Mesenchymal stem cell (in vitro differentiated cells and primary cell): ENCODE data around the gene PITPNC1.
"Not testable (repeated sequence)": the region's sequence is repeated elsewhere in the genome, so short reads cannot be mapped to it uniquely, and the experiment has no call there.

Experiments used
- DNase-seq: peaks from one replicate; pipeline ENCODE4 v3.0.0-alpha.2; 2013
- H2AFZ ChIP-seq: one replicate; pipeline ENCODE4 v1.6.1; 2013; ENCODE audit warnings: low read depth, mild to moderate bottlenecking, control low read depth, inconsistent platforms, low read length, moderate library complexity
- H2AK5ac ChIP-seq: 2 replicates; pipeline ENCODE4 v1.6.1; 2013; ENCODE audit warnings: low read length, moderate library complexity, mild to moderate bottlenecking, inconsistent platforms; ENCODE audit not compliant: severe bottlenecking
- H2BK120ac ChIP-seq: one replicate; pipeline ENCODE4 v1.6.1; 2013; ENCODE audit warnings: low read depth, mild to moderate bottlenecking, inconsistent platforms, low read length, moderate library complexity
- H2BK12ac ChIP-seq, 2 experiments: one replicate each; pipeline ENCODE4 v1.6.1; 2013; ENCODE audit warnings: inconsistent platforms in 2 of 2, low read length in 2 of 2, mild to moderate bottlenecking in 2 of 2, moderate library complexity in 2 of 2, control low read depth in 1 of 2
- H2BK15ac ChIP-seq: one replicate; pipeline ENCODE4 v1.6.1; 2013; ENCODE audit warnings: mild to moderate bottlenecking, low read depth, inconsistent platforms; ENCODE audit not compliant: poor library complexity, severe bottlenecking
- H2BK5ac ChIP-seq: 2 replicates; pipeline ENCODE4 v1.6.1; 2013; ENCODE audit warnings: low read depth, mild to moderate bottlenecking, low read length, control low read depth, inconsistent platforms; ENCODE audit not compliant: poor library complexity, severe bottlenecking
- H3K14ac ChIP-seq, 2 experiments: one replicate each; pipeline ENCODE4 v1.6.1; 2013; ENCODE audit warnings: inconsistent platforms in 2 of 2, low read length in 2 of 2, control low read depth in 1 of 2, mild to moderate bottlenecking in 1 of 2, moderate library complexity in 1 of 2
- H3K18ac ChIP-seq, 2 experiments: one replicate each; pipeline ENCODE4 v1.6.1; 2013; ENCODE audit warnings: inconsistent platforms in 2 of 2, low read length in 2 of 2, control low read depth in 1 of 2, low read depth in 1 of 2, mild to moderate bottlenecking in 1 of 2
- H3K23ac ChIP-seq, 2 experiments: one replicate each; pipeline ENCODE4 v1.6.1; 2013; ENCODE audit warnings: inconsistent platforms in 2 of 2, low read length in 2 of 2, mild to moderate bottlenecking in 2 of 2, moderate library complexity in 2 of 2, control low read depth in 1 of 2
- H3K27ac ChIP-seq: 2 replicates; pipeline ENCODE4 v1.5.1; 2013; ENCODE audit warnings: mild to moderate bottlenecking, moderate library complexity, low read length, control low read depth, inconsistent platforms; ENCODE audit not compliant: poor library complexity, severe bottlenecking
- H3K27me3 ChIP-seq, 2 experiments: 2 replicates each; pipeline versions ENCODE4 v1.6.1 to v1.7.0; 2013; ENCODE audit warnings: low read length in 2 of 2, mild to moderate bottlenecking in 2 of 2, moderate library complexity in 2 of 2, control low read depth in 1 of 2, inconsistent platforms in 1 of 2; ENCODE audit not compliant: control insufficient read depth in 1 of 2, insufficient read depth in 1 of 2
- H3K36me3 ChIP-seq, 2 experiments: 2 replicates each; pipeline versions ENCODE4 v1.6.1 to v1.7.0; 2013; ENCODE audit warnings: low read length in 2 of 2, control low read depth in 1 of 2, inconsistent platforms in 1 of 2, low read depth in 1 of 2, mild to moderate bottlenecking in 1 of 2; ENCODE audit not compliant: insufficient read depth in 2 of 2, control insufficient read depth in 1 of 2
- H3K4ac ChIP-seq, 2 experiments: one replicate each; pipeline ENCODE4 v1.6.1; 2013; ENCODE audit warnings: inconsistent platforms in 2 of 2, low read length in 2 of 2, mild to moderate bottlenecking in 2 of 2, moderate library complexity in 2 of 2, control low read depth in 1 of 2, low read depth in 1 of 2
- H3K4me1 ChIP-seq: 2 replicates; pipeline ENCODE4 v1.6.1; 2013; ENCODE audit warnings: low read depth, low read length, control low read depth; ENCODE audit not compliant: control insufficient read depth, insufficient read depth
- H3K4me2 ChIP-seq: 2 replicates; pipeline ENCODE4 v1.6.1; 2013; ENCODE audit warnings: low read length, mild to moderate bottlenecking, inconsistent platforms; ENCODE audit not compliant: poor library complexity, severe bottlenecking
- H3K4me3 ChIP-seq, 2 experiments: 2 replicates each; pipeline versions ENCODE4 v1.5.1 to v1.7.0; 2013; ENCODE audit warnings: low read length in 2 of 2, mild to moderate bottlenecking in 2 of 2, control low read depth in 1 of 2, low read depth in 1 of 2; ENCODE audit not compliant: insufficient read depth in 1 of 2
- H3K79me1 ChIP-seq: replicated peaks from 2 replicates; pipeline ENCODE4 v1.6.1; 2013; ENCODE audit warnings: mild to moderate bottlenecking, control low read depth, low read length, inconsistent platforms; ENCODE audit not compliant: poor library complexity, severe bottlenecking
- H3K9ac ChIP-seq: 2 replicates; pipeline ENCODE4 v1.7.0; 2013; ENCODE audit warnings: mild to moderate bottlenecking, low read length, moderate library complexity
- H3K9me3 ChIP-seq: 2 replicates; pipeline ENCODE4 v1.7.0; 2013; ENCODE audit warnings: mild to moderate bottlenecking, low read length; ENCODE audit not compliant: control insufficient read depth
- H4K8ac ChIP-seq: one replicate; pipeline ENCODE4 v1.6.1; 2013; ENCODE audit warnings: inconsistent platforms, mild to moderate bottlenecking, low read length, moderate library complexity
- H4K91ac ChIP-seq: one replicate; pipeline ENCODE4 v1.6.1; 2013; ENCODE audit warnings: mild to moderate bottlenecking, low read length, inconsistent platforms
- WGBS: methylation state at CpG from one replicate; pipeline ENCODE4 v1.1.7; 2013; ENCODE audit warnings: mixed read lengths; 5-methylcytosine and 5-hydroxymethylcytosine counted together

The PITPNC1 gene

DNA sequence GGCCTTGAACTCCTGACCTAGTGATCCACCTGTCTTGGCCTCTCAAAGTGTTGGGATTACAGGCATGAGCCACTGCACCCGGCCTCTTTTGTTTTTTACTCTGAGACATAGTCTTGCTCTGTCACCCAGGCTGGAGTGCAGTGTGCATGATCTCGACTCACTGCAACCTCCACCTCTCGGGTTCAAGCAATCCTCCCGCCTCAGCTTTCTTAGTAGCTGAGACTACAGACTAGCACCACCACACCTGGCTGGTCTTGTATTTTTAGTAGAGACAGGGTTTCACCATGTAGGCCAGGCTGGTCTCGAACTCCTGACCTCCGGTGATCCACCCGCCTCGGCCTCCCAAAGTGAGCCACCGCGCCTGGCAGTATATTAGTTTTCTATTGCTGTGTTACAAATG, 11.5 kb downstream of the PITPNC1 start:
- H2BK15ac ChIP-seq, H3K4ac ChIP-seq, DNase-seq, H4K91ac ChIP-seq, H3K27me3 ChIP-seq, H3K27ac ChIP-seq, H2AFZ ChIP-seq, H3K4me3 ChIP-seq, H3K18ac ChIP-seq, H3K23ac ChIP-seq, H2BK12ac ChIP-seq, H4K8ac ChIP-seq, H3K14ac ChIP-seq, H3K4me1 ChIP-seq, H3K9me3 ChIP-seq, H3K9ac ChIP-seq, H2BK120ac ChIP-seq, H2AK5ac ChIP-seq, H2BK5ac ChIP-seq, H3K36me3 ChIP-seq, H3K4me2 ChIP-seq: not testable (repeated sequence)
- H3K79me1 ChIP-seq: peaks cover 30% of the 10 kb centered on the region
- 97% methylated on average over 10 of the region's 10 CpGs for WGBS

DNA sequence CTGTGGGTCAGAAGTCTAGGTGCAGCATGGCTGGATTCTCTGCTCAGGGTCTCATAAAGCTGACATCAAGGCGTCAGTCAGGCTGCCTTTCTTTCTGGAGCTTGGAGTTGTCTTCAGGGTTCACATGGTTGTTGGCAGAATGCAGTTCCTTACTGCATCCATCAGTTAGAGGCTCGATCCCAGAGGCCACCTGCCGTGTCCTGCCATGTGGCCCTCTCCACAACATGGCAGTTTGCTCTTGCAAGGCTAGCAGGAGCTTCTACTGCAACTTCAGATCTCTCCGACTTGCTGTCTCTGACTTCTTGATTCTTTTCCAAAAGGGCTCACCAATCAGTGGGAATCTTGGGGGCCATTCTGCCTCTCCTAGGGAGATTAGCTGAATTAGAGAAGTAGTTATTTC, 11.9 kb downstream of the PITPNC1 start:
- no peak overlapping the region for H3K4me3 ChIP-seq
- H2AK5ac ChIP-seq: peak overlapping the region; percentile 59
- H3K9me3 ChIP-seq: no peaks in the 10 kb centered on the region
- H3K18ac ChIP-seq: no peak overlapping the region
- H3K27me3 ChIP-seq: no peaks in the 10 kb centered on the region
- no peak overlapping the region for H4K8ac ChIP-seq
- no peak overlapping the region for H2BK12ac ChIP-seq
- no peak overlapping the region for H2BK5ac ChIP-seq
- H3K27ac ChIP-seq: no peak overlapping the region
- no peak overlapping the region for H3K4ac ChIP-seq
- no peak overlapping the region for H3K23ac ChIP-seq
- H3K79me1 ChIP-seq: peaks cover 30% of the 10 kb centered on the region
- H3K4me2 ChIP-seq: no peak overlapping the region
- H3K9ac ChIP-seq: no peak overlapping the region
- H2BK15ac ChIP-seq: no peak overlapping the region
- H4K91ac ChIP-seq: peak overlapping the region; percentile 7
- H2BK120ac ChIP-seq: no peak overlapping the region
- H2AFZ ChIP-seq: no peak overlapping the region
- H3K4me1 ChIP-seq: peaks cover 6% of the 10 kb centered on the region
- peak overlapping the region in 1 of 2 experiments; percentile 82 for H3K14ac ChIP-seq
- H3K36me3 ChIP-seq: no peaks in the 10 kb centered on the region
- DNase-seq: no peak
- WGBS: 95% methylated on average over 4 of the region's 4 CpGs

DNA sequence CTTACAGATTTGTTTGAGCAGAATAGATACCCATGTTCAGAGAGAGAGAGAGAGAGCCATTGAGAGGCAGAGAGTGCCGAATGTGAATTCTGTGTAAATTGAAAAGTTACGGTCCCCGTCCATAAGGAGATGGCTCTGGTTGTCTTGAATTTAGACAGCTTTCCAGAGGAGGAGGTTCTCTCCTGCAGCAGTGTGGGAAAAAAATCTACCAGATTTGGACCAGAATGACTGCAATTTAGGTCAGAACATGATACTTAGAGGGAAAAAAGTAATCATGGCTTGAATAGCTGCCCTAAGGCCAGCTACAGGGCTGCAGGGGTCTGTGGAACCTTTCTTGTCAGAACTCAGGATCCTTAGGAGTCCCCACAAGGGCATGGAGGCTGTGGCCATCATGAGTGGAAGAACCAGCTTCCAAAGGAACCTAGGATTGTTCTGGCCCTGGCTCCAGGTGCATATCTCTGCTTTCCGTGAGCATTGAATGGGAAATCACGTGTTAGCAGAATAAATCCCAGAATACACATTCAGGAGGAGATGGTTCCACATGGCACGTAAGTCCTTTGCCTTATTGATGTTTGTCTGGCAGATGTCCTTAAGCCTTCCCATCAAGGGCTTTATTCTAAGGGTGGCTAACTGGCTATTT, 13.0 kb downstream of the PITPNC1 start:
- H2BK120ac ChIP-seq: no peak overlapping the region
- no peaks in the 10 kb centered on the region for H3K9me3 ChIP-seq
- H3K36me3 ChIP-seq: no peaks in the 10 kb centered on the region
- no peak overlapping the region for H4K91ac ChIP-seq
- peak overlapping the region in 1 of 2 experiments; percentile 33 for H3K18ac ChIP-seq
- no peak overlapping the region for H3K4me2 ChIP-seq
- H2BK15ac ChIP-seq: no peak overlapping the region
- WGBS: 89% methylated on average over 6 of the region's 6 CpGs
- H2AK5ac ChIP-seq: no peak overlapping the region
- peak overlapping the region in 1 of 2 experiments; percentile 6 for H3K4me3 ChIP-seq
- no peak overlapping the region for H3K27ac ChIP-seq
- H3K4ac ChIP-seq: no peak overlapping the region
- H3K79me1 ChIP-seq: peaks cover 28% of the 10 kb centered on the region
- peak overlapping the region; percentile 37 for H4K8ac ChIP-seq
- H2AFZ ChIP-seq: no peak overlapping the region
- peaks cover 6% of the 10 kb centered on the region for H3K4me1 ChIP-seq
- peak overlapping the region in 1 of 2 experiments; percentile 19 for H2BK12ac ChIP-seq
- no peak overlapping the region for H2BK5ac ChIP-seq
- DNase-seq: no peak
- H3K23ac ChIP-seq: no peak overlapping the region
- H3K9ac ChIP-seq: no peak overlapping the region
- no peaks in the 10 kb centered on the region for H3K27me3 ChIP-seq
- H3K14ac ChIP-seq: no peak overlapping the region

DNA sequence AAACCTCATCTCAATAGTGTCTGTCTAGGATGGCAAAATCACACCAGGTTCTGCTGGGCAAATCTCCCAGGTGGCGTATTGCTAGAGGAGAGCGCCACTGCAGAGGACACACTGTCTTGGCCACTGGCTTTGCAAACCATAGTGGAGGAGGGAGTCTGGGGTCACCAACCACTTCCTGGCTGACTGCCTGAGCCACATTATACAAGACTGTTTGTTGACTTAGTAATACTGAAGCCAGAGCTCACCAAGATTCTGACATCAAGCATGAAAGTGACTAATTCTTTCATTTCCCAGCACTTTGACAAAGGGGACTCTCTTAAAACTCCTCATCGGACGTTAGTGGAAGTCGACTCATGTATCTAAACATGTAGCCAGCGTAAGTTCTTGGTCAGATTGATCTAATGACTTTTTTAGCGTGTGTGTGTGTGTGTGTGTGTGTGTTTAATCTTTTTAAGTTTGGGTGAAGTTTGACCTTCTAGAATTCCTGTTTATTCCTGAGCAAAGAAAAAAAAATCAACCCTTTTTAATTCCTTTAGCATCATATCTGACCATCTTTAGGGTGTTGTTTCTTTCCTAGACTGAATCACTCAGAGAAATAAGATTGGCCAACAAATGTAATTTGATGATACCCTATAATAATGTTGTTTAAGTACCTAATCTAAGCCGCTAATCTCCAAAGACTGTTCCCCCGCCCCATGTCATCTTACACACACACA, 13.7 kb downstream of the PITPNC1 start:
- Histone ChIP-seq H2AK5ac (no peak overlapping the region), H2BK15ac (no peak overlapping the region), H3K9me3 (no peaks in the 10 kb centered on the region), H3K9ac (peak overlapping the region; percentile 75), H4K91ac (no peak overlapping the region), H3K23ac (no peak overlapping the region), H2BK120ac (no peak overlapping the region), H3K14ac (no peak overlapping the region), H2BK5ac (no peak overlapping the region), H3K27ac (no peak overlapping the region), H3K4ac (no peak overlapping the region), H3K27me3 (no peaks in the 10 kb centered on the region), H3K4me1 (peaks cover 6% of the 10 kb centered on the region), H3K4me3 (peak overlapping the region in 1 of 2 experiments; percentile 6), H3K18ac (no peak overlapping the region), H4K8ac (peak overlapping the region; percentile 63), H3K36me3 (no peaks in the 10 kb centered on the region), H2AFZ (no peak overlapping the region), H2BK12ac (peak overlapping the region in 1 of 2 experiments; percentile 19), H3K79me1 (peaks cover 24% of the 10 kb centered on the region), H3K4me2 (peak overlapping the region; percentile 18)
- 28% methylated on average over 6 of the region's 9 CpGs for WGBS
- peak; percentile 95 for DNase-seq
